Measurements from ENCODE around the gene PSEN1.

GRCh38 chr14:73233564-73233963 lies 97.3 kb downstream of the PSEN1 start:
- no peak for TF ChIP-seq CTCF (IDR thresholded peaks at IDR 0.05; ENCODE audit: extremely low read depth in 1 of 2, insufficient read depth in 1 of 2, low read depth in 1 of 2, low read length in 2 of 2)
- no peak for TF ChIP-seq POLR2AphosphoS5 (IDR thresholded peaks at IDR 0.05; ENCODE audit: insufficient read depth, low read depth, low read length)
- TF ChIP-seq EZH2 (IDR thresholded peaks at IDR 0.05; ENCODE audit: borderline replicate concordance, low read depth, low read length, severe bottlenecking) = no peak
- no peak for TF ChIP-seq POLR2A (IDR thresholded peaks at IDR 0.05; ENCODE audit: low read depth, low read length)
- no peak for TF ChIP-seq MYC (IDR thresholded peaks at IDR 0.05; ENCODE audit: low read depth, low read length)
- no peak for TF ChIP-seq MAX (IDR thresholded peaks at IDR 0.05; ENCODE audit: insufficient read depth, insufficient read length)

All from endothelial cell of umbilical vein (primary cell).